Measurements from ENCODE around the gene HSDL2. TPM values are rescaled to one million over a fixed set of nuclear protein-coding genes. Genes with fewer than 3 reads are reported as not detected.

Gene HSDL2
- total RNA-seq, 1 donor from 2014 or later, result 25.3 TPM

DNA sequence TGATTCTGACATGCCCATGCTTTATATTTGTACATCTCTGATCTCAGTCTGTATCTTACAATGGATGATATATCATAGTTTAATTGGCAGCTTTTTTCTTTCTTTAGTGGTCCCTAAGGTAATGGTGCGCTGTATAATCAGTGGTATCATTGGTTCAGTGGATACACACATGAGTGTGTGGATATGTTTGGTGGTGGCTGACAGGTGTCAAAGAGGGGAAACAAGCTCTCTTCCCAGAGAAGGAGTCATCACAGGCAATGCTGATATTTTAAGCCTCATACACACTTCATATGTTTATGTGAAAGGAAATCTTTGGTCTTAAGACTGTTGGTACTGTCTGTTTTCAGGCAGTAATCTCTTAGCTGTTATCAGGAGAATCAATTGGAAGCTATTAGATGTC is 54.6 kb downstream of the HSDL2 start:
- DNase-seq (ENCODE audit: low read depth), result no peak
- H3K4me3 ChIP-seq (ENCODE audit: low read depth, low read length), result no peak overlapping the region
- TF ChIP-seq, protein P1, sequence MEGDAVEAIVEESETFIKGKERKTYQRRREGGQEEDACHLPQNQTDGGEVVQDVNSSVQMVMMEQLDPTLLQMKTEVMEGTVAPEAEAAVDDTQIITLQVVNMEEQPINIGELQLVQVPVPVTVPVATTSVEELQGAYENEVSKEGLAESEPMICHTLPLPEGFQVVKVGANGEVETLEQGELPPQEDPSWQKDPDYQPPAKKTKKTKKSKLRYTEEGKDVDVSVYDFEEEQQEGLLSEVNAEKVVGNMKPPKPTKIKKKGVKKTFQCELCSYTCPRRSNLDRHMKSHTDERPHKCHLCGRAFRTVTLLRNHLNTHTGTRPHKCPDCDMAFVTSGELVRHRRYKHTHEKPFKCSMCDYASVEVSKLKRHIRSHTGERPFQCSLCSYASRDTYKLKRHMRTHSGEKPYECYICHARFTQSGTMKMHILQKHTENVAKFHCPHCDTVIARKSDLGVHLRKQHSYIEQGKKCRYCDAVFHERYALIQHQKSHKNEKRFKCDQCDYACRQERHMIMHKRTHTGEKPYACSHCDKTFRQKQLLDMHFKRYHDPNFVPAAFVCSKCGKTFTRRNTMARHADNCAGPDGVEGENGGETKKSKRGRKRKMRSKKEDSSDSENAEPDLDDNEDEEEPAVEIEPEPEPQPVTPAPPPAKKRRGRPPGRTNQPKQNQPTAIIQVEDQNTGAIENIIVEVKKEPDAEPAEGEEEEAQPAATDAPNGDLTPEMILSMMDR (conservative IDR thresholded peaks at IDR 0.05; ENCODE audit: low read depth, low read length), result no peak

DNA sequence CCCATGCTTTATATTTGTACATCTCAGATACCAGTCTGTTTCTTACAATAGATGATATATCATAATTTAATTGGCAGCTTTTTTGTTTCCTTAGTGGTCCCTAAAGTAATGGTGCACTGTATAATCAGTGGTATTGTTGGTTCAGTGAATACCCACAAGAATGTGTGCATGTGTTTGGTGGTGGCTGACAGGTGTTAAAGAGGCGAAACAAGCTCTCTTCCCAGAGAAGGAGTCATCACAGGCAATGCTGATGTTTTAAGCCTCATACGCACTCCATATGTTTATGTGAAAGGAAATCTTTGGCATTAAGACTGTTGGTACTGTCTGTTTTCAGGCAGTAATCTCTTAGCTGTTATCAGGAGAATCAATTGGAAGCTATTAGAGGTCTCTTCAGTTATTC is 57.5 kb downstream of the HSDL2 start:
- DNase-seq (ENCODE audit: low read depth), result no peak
- no peak overlapping the region for H3K4me3 ChIP-seq (ENCODE audit: low read depth, low read length)
- TF ChIP-seq, protein P1 (conservative IDR thresholded peaks at IDR 0.05; ENCODE audit: low read depth, low read length), result no peak

DNA sequence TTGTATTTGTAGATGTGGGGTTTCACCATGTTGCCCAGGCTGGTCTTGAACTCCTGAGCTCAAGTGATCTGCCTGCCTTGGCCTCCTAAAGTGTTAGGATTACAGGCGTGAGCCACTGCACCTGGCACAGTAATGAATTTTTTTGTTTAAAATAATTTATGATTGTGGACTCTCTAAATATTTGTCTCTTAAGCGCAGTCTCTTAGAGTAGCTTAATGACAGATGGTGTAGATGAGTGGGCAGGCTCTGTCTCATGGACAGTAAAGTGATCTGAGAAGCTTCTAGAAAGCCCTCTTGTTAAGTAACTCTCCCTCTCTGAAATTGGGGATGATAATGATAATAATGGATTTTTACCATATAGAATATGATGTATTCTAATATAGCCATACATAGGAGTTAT is 59.3 kb downstream of the HSDL2 start:
- no peak overlapping the region for H3K4me3 ChIP-seq (ENCODE audit: low read depth, low read length)
- TF ChIP-seq, protein P1 (conservative IDR thresholded peaks at IDR 0.05; ENCODE audit: low read depth, low read length), result no peak
- no peak for DNase-seq (ENCODE audit: low read depth)

DNA sequence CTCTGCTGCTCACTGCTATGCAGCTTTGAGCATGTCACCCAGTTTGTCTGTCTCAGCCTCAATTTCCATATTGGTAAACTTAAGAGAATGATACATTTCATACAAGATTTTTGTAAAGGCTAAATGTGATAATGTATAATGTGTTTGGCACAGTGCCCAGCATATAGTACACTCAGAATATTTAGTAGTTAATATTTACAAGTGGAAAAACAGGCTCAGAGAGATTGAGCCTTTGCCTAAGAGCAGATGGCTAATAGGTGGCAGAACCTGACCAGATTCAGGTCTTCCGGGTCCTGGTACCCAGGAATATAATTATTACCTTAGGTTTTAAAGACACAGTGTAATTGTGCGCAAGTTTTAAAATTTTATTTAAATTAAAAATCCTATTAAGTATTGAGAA is 59.9 kb downstream of the HSDL2 start:
- H3K4me3 ChIP-seq (ENCODE audit: low read depth, low read length), result no peak overlapping the region
- DNase-seq (ENCODE audit: low read depth), result no peak
- TF ChIP-seq, protein P1 (conservative IDR thresholded peaks at IDR 0.05; ENCODE audit: low read depth, low read length), result no peak

DNA sequence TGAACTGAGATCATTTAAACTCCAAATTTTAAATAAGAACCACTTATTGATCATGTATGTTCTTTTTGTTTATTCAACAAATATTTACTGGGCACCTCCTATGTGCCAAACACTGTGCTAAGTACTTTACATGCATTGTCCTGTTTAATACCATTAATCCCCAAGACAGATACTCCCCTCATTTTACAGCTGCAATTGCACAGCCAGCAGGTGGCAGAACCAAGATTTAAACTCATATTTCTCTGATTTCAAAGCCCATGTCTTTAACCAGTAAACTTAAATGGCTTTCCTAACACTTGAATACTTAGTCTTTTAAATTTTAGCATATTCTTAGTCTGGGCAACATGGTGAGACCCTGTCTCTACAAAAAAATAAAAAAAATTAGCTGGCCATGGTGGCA is 63.3 kb downstream of the HSDL2 start:
- DNase-seq (ENCODE audit: low read depth), result no peak
- TF ChIP-seq, protein P1 (conservative IDR thresholded peaks at IDR 0.05; ENCODE audit: low read depth, low read length), result peak; percentile 65

DNA sequence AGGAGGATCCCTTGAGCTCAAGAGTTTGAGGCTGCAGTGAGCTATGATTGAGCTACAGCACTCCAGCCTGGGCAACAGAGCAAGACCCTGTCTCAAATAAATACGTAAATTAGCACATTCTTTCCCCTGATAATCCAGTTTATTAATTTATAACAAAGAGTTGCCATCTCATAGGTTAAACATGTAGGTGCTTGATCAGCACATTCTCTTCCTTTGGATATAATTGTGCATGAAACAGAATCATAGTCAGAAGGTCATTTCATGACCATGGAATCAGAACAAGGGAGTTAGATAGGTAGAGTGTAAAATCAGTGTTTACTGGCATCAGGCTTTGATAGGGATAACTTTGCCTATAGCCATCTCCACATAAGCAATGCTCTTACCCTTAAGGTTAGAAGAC is 63.7 kb downstream of the HSDL2 start:
- TF ChIP-seq, protein P1 (conservative IDR thresholded peaks at IDR 0.05; ENCODE audit: low read depth, low read length), result no peak
- no peak for DNase-seq (ENCODE audit: low read depth)
- no peak overlapping the region for H3K4me3 ChIP-seq (ENCODE audit: low read depth, low read length)

More for the DNA sequence above, 63.3 kb downstream of the HSDL2 start:
- H3K4me3 ChIP-seq (ENCODE audit: low read depth, low read length), result no peak overlapping the region

DNA sequence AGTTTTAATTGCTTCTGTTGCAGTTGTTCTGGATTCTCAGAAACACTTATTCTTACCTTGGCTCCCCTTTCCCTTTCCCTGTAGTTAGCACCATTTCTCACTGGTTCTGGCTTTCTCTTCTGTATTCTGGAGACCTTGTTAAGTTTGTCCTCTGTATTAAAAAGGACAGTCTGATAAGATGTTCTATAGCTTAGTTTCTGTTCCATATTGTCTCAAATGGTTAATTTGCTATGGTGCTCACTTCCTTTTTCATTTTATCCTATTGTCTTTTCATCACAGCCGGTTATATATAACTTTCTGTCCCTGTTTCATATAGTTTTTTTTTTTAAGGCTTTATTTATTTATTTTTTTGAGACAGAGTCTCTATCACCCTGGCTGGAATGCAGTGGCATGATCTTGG is 65.3 kb downstream of the HSDL2 start:
- TF ChIP-seq, protein P1 (conservative IDR thresholded peaks at IDR 0.05; ENCODE audit: low read depth, low read length), result no peak
- H3K4me3 ChIP-seq (ENCODE audit: low read depth, low read length), result no peak overlapping the region
- no peak for DNase-seq (ENCODE audit: low read depth)

Data from epithelial cell of proximal tubule (primary cell).